Keratinocyte (primary cell): ENCODE results near the gene CNR2. TPM values are rescaled to one million over a fixed set of nuclear protein-coding genes. Genes with fewer than 3 reads are reported as not detected.
"Not testable (repeated sequence)": the region's sequence is repeated elsewhere in the genome, so short reads cannot be mapped to it uniquely, and the experiment has no call there.

Experiments
- DNase-seq: peaks from one replicate; pipeline ENCODE4 v3.0.0-alpha.2; 2011; ENCODE audit warnings: low read depth, missing footprints, low spot score
- FAIRE-seq: peaks from 2 replicates; lab custom pipeline; 2011; peaks lifted over from hg19 to GRCh38; lab: Jason Lieb, UNC
- H2AFZ ChIP-seq: 2 replicates; pipeline ENCODE4 v1.6.0; 2012; ENCODE audit warnings: low read length, control low read depth, inconsistent platforms; ENCODE audit not compliant: control insufficient read depth
- H3K27ac ChIP-seq: 2 replicates; pipeline ENCODE4 v1.5.1; 2011; ENCODE audit warnings: low read length; ENCODE audit not compliant: control insufficient read depth, insufficient read depth
- H3K27me3 ChIP-seq: 3 replicates; pipeline ENCODE4 v1.6.0; 2011; ENCODE audit warnings: low read length; ENCODE audit not compliant: control insufficient read depth, insufficient read depth; ENCODE audit errors: extremely low read depth
- H3K36me3 ChIP-seq, 2 experiments: 2 replicates in 1 of 2; 3 replicates in 1 of 2; pipeline ENCODE4 v1.5.1; 2011; ENCODE audit warnings: low read length in 2 of 2, mild to moderate bottlenecking in 1 of 2; ENCODE audit not compliant: control insufficient read depth in 2 of 2, insufficient read depth in 2 of 2; ENCODE audit errors: extremely low read depth in 1 of 2
- H3K4me1 ChIP-seq: 3 replicates; pipeline ENCODE4 v1.5.1; 2011; ENCODE audit warnings: low read length; ENCODE audit not compliant: control insufficient read depth, insufficient read depth; ENCODE audit errors: extremely low read depth
- H3K4me2 ChIP-seq: 3 replicates; pipeline ENCODE4 v1.6.0; 2011; ENCODE audit warnings: low read depth, low read length; ENCODE audit not compliant: control insufficient read depth, insufficient read depth; ENCODE audit errors: extremely low read depth
- H3K4me3 ChIP-seq, 3 experiments: fragments of 200-600 bp in 1 of 3; sonication (generic) in 1 of 3; 2 replicates in 2 of 3; 3 replicates in 1 of 3; pipeline ENCODE4 v1.5.1; 2011 to 2016; ENCODE audit warnings: low read length in 3 of 3, mild to moderate bottlenecking in 3 of 3, control low read depth in 2 of 3, inconsistent platforms in 1 of 3, low read depth in 1 of 3, mixed read lengths in 1 of 3, mixed run types in 1 of 3, moderate library complexity in 1 of 3; ENCODE audit not compliant: control insufficient read depth in 2 of 3, insufficient read depth in 2 of 3; ENCODE audit errors: extremely low read depth in 1 of 3
- H3K79me2 ChIP-seq: 2 replicates; pipeline ENCODE4 v1.6.0; 2012; ENCODE audit warnings: low read length; ENCODE audit not compliant: control insufficient read depth, insufficient read depth
- H3K9ac ChIP-seq: 3 replicates; pipeline ENCODE4 v1.6.0; 2011; ENCODE audit warnings: low read length; ENCODE audit not compliant: control insufficient read depth, insufficient read depth; ENCODE audit errors: extremely low read depth
- H3K9me1 ChIP-seq: 3 replicates; pipeline ENCODE4 v1.6.0; 2011; ENCODE audit warnings: low read length; ENCODE audit not compliant: control insufficient read depth, insufficient read depth; ENCODE audit errors: extremely low read depth
- H3K9me3 ChIP-seq: 2 replicates; pipeline ENCODE4 v1.5.1; 2012; ENCODE audit warnings: low read depth, low read length; ENCODE audit not compliant: control insufficient read depth
- H4K20me1 ChIP-seq: 3 replicates; pipeline ENCODE4 v1.6.0; 2011; ENCODE audit warnings: low read length; ENCODE audit not compliant: control insufficient read depth, insufficient read depth; ENCODE audit errors: extremely low read depth
- CTCF ChIP-seq, 3 experiments: IDR thresholded peaks in 1 of 3; conservative IDR thresholded peaks in 1 of 3; optimal IDR thresholded peaks in 1 of 3; 2 replicates in 2 of 3; 3 replicates in 1 of 3; pipeline versions ENCODE3 to v1.5.1; 2011; ENCODE audit warnings: low read length in 3 of 3, mild to moderate bottlenecking in 3 of 3, moderate library complexity in 2 of 3, control low read depth in 1 of 3, inconsistent platforms in 1 of 3; ENCODE audit not compliant: insufficient read depth in 2 of 3; ENCODE audit errors: extremely low read depth in 1 of 3
- EZH2 ChIP-seq: IDR thresholded peaks from one replicate; pipeline ENCODE4 v1.6.1; 2012; ENCODE audit warnings: inconsistent platforms, mild to moderate bottlenecking, low read length, moderate library complexity
- dilution Hi-C: fragments of 300-500 bp; cut with MboI; formaldehyde crosslinking; loops from one replicate; pipeline ENCODE4 v1.7.0; 2020; ENCODE audit warnings: low sequenced_read_pairs; ENCODE audit not compliant: extremely low pct_ligation_motif_present
- polyA plus RNA-seq, 5 experiments: library from polyadenylated mRNA; depleted of rRNA in 3 of 5; stranded (reverse) in 3 of 5; stranded (forward) in 1 of 5; unstranded in 1 of 5; fragments of >200 nt; gene quantifications; 1 replicate in 1 of 5; 2 replicates in 3 of 5; 3 replicates in 1 of 5; pipeline versions ENCODE4 v1.2.1 to v1.2.3, GENCODE V29; 2011 to 2012; ENCODE audit warnings: missing spikeins in 2 of 5, low read depth in 1 of 5, low replicate concordance in 1 of 5

Gene CNR2
- polyA plus RNA-seq, 1 donor (not counting 4 experiments of a cell fraction or from before 2014, with no cell fraction given) = not detected

GRCh38 chr1:23836037-23836436, 77.1 kb downstream of the CNR2 start:
- Histone ChIP-seq H3K36me3 (no peaks in the 10 kb centered on the region), H3K27me3 (peaks cover 6% of the 10 kb centered on the region), H3K9ac (no peak overlapping the region), H2AFZ (no peak overlapping the region), H3K79me2 (no peaks in the 10 kb centered on the region), H4K20me1 (no peaks in the 10 kb centered on the region), H3K4me1 (peaks cover 3% of the 10 kb centered on the region), H3K9me3 (no peaks in the 10 kb centered on the region), H3K4me2 (no peak overlapping the region), H3K4me3 (no peak overlapping the region), H3K9me1 (no peaks in the 10 kb centered on the region), H3K27ac (no peak overlapping the region)
- TF ChIP-seq EZH2 (no peak), CTCF (optimal IDR thresholded peaks at IDR 0.05 in 1 of 3, IDR thresholded peaks at IDR 0.05 in 1 of 3, conservative IDR thresholded peaks at IDR 0.05 in 1 of 3; ENCODE audit: extremely low read depth in 1 of 3, insufficient read depth in 2 of 3, low read length in 3 of 3) (no peak)
- DNase-seq = no peak
- dilution Hi-C loops = no loop called here
- no peak for FAIRE-seq

- H3K9ac ChIP-seq, H3K4me3 ChIP-seq, dilution Hi-C loops, H3K4me1 ChIP-seq, H2AFZ ChIP-seq, FAIRE-seq, H3K9me1 ChIP-seq, H3K27me3 ChIP-seq, H4K20me1 ChIP-seq, H3K9me3 ChIP-seq, H3K4me2 ChIP-seq, DNase-seq, H3K27ac ChIP-seq, H3K79me2 ChIP-seq, H3K36me3 ChIP-seq: not testable (repeated sequence)
These were observed 79.0 kb downstream of the CNR2 start for GRCh38 chr1:23834156-23834555.

GRCh38 chr1:23827717-23828116, 85.4 kb downstream of the CNR2 start:
- dilution Hi-C loops = no loop called here
- H3K27ac ChIP-seq = no peak overlapping the region
- no peaks in the 10 kb centered on the region for H4K20me1 ChIP-seq
- H3K27me3 ChIP-seq = no peaks in the 10 kb centered on the region
- FAIRE-seq (no peak), DNase-seq (no peak)
- H2AFZ ChIP-seq = no peak overlapping the region
- H3K4me3 ChIP-seq = no peak overlapping the region
- H3K79me2 ChIP-seq = peaks cover 6% of the 10 kb centered on the region
- H3K36me3 ChIP-seq = no peaks in the 10 kb centered on the region
- H3K9ac ChIP-seq = no peak overlapping the region
- H3K4me2 ChIP-seq = no peak overlapping the region
- no peaks in the 10 kb centered on the region for H3K9me3 ChIP-seq
- no peaks in the 10 kb centered on the region for H3K9me1 ChIP-seq
- TF ChIP-seq CTCF (optimal IDR thresholded peaks at IDR 0.05 in 1 of 3, IDR thresholded peaks at IDR 0.05 in 1 of 3, conservative IDR thresholded peaks at IDR 0.05 in 1 of 3; ENCODE audit: extremely low read depth in 1 of 3, insufficient read depth in 2 of 3, low read length in 3 of 3) (no peak), EZH2 (no peak)
- peaks cover 3% of the 10 kb centered on the region for H3K4me1 ChIP-seq

- dilution Hi-C loops, H3K4me1 ChIP-seq, H3K79me2 ChIP-seq, FAIRE-seq, H3K4me3 ChIP-seq, H4K20me1 ChIP-seq, H3K9ac ChIP-seq, DNase-seq, H3K9me3 ChIP-seq, H3K36me3 ChIP-seq, H3K27ac ChIP-seq, H2AFZ ChIP-seq, H3K4me2 ChIP-seq, H3K27me3 ChIP-seq, H3K9me1 ChIP-seq: not testable (repeated sequence)
These were observed 86.6 kb downstream of the CNR2 start for GRCh38 chr1:23826590-23826989.
